ENCODE data around the gene BNIP3.

- no peak for TF ChIP-seq CBX5 (IDR thresholded peaks at IDR 0.05; ENCODE audit: low read depth, low read length)
- TF ChIP-seq KDM1A (IDR thresholded peaks at IDR 0.05; ENCODE audit: borderline replicate concordance, low read length) = no peak
- TF ChIP-seq ATF3 (IDR thresholded peaks at IDR 0.05; ENCODE audit: insufficient read depth, low read depth, low read length) = no peak
These were observed 47.0 kb downstream of the BNIP3 start for GRCh38 chr10:131934769-131935168.
